OCI-LY7 (cell line): Measurements from ENCODE around the gene ENTR1.

Experiments used
- EZH2phosphoT487 ChIP-seq: fragments of 200-600 bp; sonication (generic); IDR thresholded peaks from 2 replicates; pipeline ENCODE4 v1.6.1; 2018; ENCODE audit warnings: low read depth, borderline replicate concordance, mild to moderate bottlenecking, mixed run types, antibody characterized with exemption, low read length, moderate library complexity, mixed read lengths
- TF ChIP-seq, protein P1 (sequence below): fragments of 200-600 bp; sonication (generic); conservative IDR thresholded peaks from 2 replicates; pipeline ENCODE4 v1.5.1; 2014; ENCODE audit warnings: mild to moderate bottlenecking, antibody characterized with exemption, low read length, moderate library complexity, mixed read lengths

DNA sequence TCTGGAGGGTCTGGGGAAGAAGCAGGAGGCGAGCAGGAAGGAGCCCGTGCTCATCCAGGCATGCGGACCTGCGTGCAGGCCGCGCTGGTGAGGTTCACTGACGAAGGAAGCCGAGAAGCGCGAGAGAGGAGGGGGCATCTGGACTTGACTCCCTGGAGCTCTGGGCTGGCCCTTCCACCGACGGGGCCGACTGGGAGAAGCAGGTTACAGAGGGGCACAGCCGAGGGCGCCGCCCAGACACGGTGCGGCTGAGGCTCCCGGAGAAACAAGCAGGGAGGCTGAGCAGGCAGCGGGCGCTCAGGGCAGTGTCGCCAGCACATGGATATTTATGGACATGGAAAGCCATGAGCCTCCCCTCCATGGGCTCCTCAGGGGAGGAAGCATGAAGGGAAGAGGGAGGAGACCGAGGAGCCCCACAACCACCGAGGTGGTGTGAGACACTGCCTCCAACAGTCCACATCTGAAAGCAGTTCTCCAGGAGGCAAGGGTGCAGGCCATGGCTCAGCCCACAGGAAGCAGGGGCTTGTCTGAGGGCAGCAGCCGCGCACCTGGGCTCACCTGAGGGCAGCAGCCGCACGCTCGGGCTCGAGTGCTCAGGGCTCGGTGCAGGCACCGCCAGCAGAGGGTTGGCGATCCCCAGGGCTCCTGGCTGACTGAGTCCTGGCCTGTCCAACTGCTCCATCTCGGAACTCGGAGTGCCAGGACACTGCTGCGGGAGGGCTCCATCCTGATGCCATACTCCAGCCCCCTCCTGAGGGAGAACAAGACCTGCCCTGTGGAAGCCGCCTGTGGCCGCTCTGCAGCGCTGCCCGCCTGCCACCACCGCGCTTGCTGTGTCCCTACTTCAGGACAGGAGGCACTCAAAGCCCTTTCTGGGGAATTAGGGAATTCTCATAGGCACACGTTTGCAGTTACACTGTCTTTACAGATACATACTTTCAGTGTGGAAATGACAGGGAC is 44.9 kb upstream of the ENTR1 start:
- TF ChIP-seq, protein P1, sequence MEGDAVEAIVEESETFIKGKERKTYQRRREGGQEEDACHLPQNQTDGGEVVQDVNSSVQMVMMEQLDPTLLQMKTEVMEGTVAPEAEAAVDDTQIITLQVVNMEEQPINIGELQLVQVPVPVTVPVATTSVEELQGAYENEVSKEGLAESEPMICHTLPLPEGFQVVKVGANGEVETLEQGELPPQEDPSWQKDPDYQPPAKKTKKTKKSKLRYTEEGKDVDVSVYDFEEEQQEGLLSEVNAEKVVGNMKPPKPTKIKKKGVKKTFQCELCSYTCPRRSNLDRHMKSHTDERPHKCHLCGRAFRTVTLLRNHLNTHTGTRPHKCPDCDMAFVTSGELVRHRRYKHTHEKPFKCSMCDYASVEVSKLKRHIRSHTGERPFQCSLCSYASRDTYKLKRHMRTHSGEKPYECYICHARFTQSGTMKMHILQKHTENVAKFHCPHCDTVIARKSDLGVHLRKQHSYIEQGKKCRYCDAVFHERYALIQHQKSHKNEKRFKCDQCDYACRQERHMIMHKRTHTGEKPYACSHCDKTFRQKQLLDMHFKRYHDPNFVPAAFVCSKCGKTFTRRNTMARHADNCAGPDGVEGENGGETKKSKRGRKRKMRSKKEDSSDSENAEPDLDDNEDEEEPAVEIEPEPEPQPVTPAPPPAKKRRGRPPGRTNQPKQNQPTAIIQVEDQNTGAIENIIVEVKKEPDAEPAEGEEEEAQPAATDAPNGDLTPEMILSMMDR, result no peak
- no peak for TF ChIP-seq EZH2phosphoT487
